ENCODE measurements around the gene SYT1. TPM values are rescaled to one million over a fixed set of nuclear protein-coding genes. Genes with fewer than 3 reads are reported as not detected.

The SYT1 gene
- total RNA-seq, 4 donors from 2014 or later: 1.4 to 4.1 (median 1.8) TPM

GRCh38 chr12:79058342-79058741, 193.8 kb downstream of the SYT1 start:
- TF ChIP-seq CTCF (IDR thresholded peaks at IDR 0.05) (no peak), POLR2A (IDR thresholded peaks at IDR 0.05) (no peak)
- Histone ChIP-seq H3K4me3 (no peak overlapping the region), H3K4me1 (no peaks in the 10 kb centered on the region), H3K27me3 (no peaks in the 10 kb centered on the region), H3K27ac (no peak overlapping the region), H3K9me3 (no peaks in the 10 kb centered on the region), H3K36me3 (no peaks in the 10 kb centered on the region)
- DNase-seq: no peak

- TF ChIP-seq POLR2A (IDR thresholded peaks at IDR 0.05): no peak
- TF ChIP-seq CTCF (IDR thresholded peaks at IDR 0.05): no peak
- Histone ChIP-seq H3K4me3 (no peak overlapping the region), H3K4me1 (no peaks in the 10 kb centered on the region), H3K27me3 (no peaks in the 10 kb centered on the region), H3K27ac (no peak overlapping the region), H3K9me3 (no peaks in the 10 kb centered on the region), H3K36me3 (no peaks in the 10 kb centered on the region)
- no peak for DNase-seq
Measured at GRCh38 chr12:79059557-79059956, 195.0 kb downstream of the SYT1 start.

GRCh38 chr12:79063258-79063657, 198.7 kb downstream of the SYT1 start:
- H3K4me3 ChIP-seq: no peak overlapping the region
- no peaks in the 10 kb centered on the region for H3K27me3 ChIP-seq
- H3K9me3 ChIP-seq: no peaks in the 10 kb centered on the region
- H3K36me3 ChIP-seq: no peaks in the 10 kb centered on the region
- no peaks in the 10 kb centered on the region for H3K4me1 ChIP-seq
- DNase-seq: no peak
- H3K27ac ChIP-seq: no peak overlapping the region
- TF ChIP-seq POLR2A (IDR thresholded peaks at IDR 0.05): no peak
- no peak for TF ChIP-seq CTCF (IDR thresholded peaks at IDR 0.05)

- no peak overlapping the region for H3K4me3 ChIP-seq
- H3K9me3 ChIP-seq: no peaks in the 10 kb centered on the region
- TF ChIP-seq POLR2A (IDR thresholded peaks at IDR 0.05): no peak
- TF ChIP-seq CTCF (IDR thresholded peaks at IDR 0.05): no peak
- no peak for DNase-seq
- no peaks in the 10 kb centered on the region for H3K27me3 ChIP-seq
- no peaks in the 10 kb centered on the region for H3K4me1 ChIP-seq
- H3K36me3 ChIP-seq: no peaks in the 10 kb centered on the region
- no peak overlapping the region for H3K27ac ChIP-seq
Measured at GRCh38 chr12:79067977-79068376, 203.4 kb downstream of the SYT1 start.

GRCh38 chr12:79069009-79069408, 204.4 kb downstream of the SYT1 start:
- DNase-seq: no peak
- TF ChIP-seq CTCF (IDR thresholded peaks at IDR 0.05): no peak
- TF ChIP-seq POLR2A (IDR thresholded peaks at IDR 0.05): no peak
- no peak overlapping the region for H3K27ac ChIP-seq
- no peaks in the 10 kb centered on the region for H3K36me3 ChIP-seq
- no peaks in the 10 kb centered on the region for H3K9me3 ChIP-seq
- no peaks in the 10 kb centered on the region for H3K27me3 ChIP-seq
- no peak overlapping the region for H3K4me3 ChIP-seq
- H3K4me1 ChIP-seq: no peaks in the 10 kb centered on the region

GRCh38 chr12:79071498-79071897, 206.9 kb downstream of the SYT1 start:
- H3K4me1 ChIP-seq: no peaks in the 10 kb centered on the region
- TF ChIP-seq CTCF (IDR thresholded peaks at IDR 0.05) (no peak), POLR2A (IDR thresholded peaks at IDR 0.05) (no peak)
- no peaks in the 10 kb centered on the region for H3K9me3 ChIP-seq
- no peaks in the 10 kb centered on the region for H3K36me3 ChIP-seq
- DNase-seq: no peak
- H3K27me3 ChIP-seq: no peaks in the 10 kb centered on the region
- H3K27ac ChIP-seq: no peak overlapping the region
- no peak overlapping the region for H3K4me3 ChIP-seq

Data from Peyer's patch (tissue), 4 donors.